AG09309 (cell line): Measurements from ENCODE around the gene SMIM28.

Experiments
- DNase-seq: peaks from one replicate; pipeline ENCODE4 v3.0.0-alpha.2; 2010; ENCODE audit warnings: low read depth
- H3K4me3 ChIP-seq: 2 replicates; pipeline ENCODE4 v1.5.1; 2011; ENCODE audit warnings: mild to moderate bottlenecking, low read depth, low read length, moderate library complexity; ENCODE audit not compliant: control insufficient read depth
- TF ChIP-seq, protein P1 (sequence below): IDR thresholded peaks from 2 replicates; pipeline ENCODE4 v1.5.1; 2011; ENCODE audit warnings: mild to moderate bottlenecking, low read depth, low read length, inconsistent platforms; ENCODE audit not compliant: insufficient read depth, control insufficient read depth; ENCODE audit errors: missing control alignments

The SMIM28 gene

DNA sequence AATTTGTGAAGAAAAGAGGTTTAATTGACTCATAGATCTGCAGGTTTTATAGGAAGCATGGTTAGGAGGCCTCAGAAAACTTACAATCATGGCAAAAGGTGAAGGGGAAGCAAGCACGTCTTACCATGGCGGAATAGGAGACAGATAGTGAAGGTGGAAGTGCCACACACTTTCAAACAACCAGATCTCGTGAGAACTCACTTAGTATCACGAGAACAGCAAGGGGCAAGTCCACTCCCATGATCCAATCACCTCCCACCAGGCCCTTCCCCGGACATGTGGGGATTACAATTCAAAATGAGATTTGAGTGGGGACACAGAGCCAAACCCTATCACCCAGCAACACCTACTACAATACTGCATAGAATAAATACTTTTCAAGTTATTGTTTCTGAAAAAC lies 19.0 kb downstream of the SMIM28 start:
- H3K4me3 ChIP-seq, result no peak overlapping the region
- TF ChIP-seq, protein P1, sequence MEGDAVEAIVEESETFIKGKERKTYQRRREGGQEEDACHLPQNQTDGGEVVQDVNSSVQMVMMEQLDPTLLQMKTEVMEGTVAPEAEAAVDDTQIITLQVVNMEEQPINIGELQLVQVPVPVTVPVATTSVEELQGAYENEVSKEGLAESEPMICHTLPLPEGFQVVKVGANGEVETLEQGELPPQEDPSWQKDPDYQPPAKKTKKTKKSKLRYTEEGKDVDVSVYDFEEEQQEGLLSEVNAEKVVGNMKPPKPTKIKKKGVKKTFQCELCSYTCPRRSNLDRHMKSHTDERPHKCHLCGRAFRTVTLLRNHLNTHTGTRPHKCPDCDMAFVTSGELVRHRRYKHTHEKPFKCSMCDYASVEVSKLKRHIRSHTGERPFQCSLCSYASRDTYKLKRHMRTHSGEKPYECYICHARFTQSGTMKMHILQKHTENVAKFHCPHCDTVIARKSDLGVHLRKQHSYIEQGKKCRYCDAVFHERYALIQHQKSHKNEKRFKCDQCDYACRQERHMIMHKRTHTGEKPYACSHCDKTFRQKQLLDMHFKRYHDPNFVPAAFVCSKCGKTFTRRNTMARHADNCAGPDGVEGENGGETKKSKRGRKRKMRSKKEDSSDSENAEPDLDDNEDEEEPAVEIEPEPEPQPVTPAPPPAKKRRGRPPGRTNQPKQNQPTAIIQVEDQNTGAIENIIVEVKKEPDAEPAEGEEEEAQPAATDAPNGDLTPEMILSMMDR, result no peak
- DNase-seq, result no peak

DNA sequence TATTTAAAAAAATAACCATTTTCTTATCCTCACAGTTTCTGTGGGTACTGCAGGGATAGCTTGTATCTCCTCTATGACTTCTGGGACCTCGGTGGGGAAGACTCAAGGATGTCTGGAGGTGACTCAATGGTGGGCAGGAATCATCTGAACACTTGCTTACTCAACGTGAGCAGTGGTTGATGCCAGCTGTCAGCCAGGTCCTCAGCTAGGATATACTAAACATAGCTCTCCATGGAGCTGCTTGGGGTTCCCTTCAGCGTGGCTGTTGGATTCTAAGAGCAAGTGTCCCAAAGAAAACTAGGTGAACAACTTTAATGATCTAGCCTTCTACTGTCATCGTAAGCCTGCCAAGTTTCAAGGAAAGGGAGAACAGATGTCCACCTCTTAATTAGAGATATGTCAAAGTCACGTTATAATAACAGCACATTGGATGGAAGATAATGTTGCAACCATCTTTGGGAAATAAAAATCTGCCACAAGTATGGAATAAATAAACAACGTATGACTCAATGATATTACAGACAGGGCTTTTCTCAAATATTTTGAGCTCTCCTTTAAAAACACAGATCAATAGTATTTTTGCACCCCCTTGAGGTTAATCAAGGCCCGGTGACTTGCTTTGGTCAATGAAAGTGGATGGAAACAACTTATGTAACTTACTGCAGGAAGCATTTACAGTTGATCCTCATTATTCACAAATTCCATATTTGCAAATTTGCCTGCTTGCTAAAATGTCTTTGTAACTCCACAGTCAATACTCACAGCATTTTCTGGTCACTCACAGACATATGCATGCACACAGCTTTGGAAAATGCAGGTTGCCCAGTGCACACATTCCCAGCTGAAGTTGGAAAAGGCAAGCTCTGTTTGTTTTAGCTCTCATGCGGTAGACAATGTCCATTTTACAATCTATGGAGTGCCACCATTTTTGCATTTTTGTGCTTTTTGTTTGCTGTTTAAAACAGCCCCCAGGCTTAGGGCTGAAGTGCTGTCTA lies 19.7 kb downstream of the SMIM28 start:
- H3K4me3 ChIP-seq, result no peak overlapping the region
- TF ChIP-seq, protein P1, result no peak
- DNase-seq, result peak; percentile 23

DNA sequence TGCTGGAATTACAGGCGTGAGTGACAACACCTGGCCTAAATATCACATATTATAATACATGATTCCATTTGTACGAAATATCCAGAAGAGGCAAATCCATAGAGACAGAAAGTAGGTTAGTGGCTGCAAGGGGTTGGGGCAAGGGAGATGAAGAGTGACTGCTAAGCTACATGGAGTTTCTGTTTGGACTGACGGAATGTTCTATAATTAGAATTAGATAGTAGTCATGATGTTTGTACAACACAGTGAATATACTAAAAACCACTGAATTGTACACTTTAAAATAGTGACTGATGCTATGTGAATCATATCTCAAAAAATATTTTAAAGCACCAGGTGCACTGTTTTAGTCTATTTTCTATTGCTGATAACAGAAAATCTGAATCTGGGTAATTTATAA lies 22.6 kb downstream of the SMIM28 start:
- no peak overlapping the region for H3K4me3 ChIP-seq
- TF ChIP-seq, protein P1, result no peak
- no peak for DNase-seq

DNA sequence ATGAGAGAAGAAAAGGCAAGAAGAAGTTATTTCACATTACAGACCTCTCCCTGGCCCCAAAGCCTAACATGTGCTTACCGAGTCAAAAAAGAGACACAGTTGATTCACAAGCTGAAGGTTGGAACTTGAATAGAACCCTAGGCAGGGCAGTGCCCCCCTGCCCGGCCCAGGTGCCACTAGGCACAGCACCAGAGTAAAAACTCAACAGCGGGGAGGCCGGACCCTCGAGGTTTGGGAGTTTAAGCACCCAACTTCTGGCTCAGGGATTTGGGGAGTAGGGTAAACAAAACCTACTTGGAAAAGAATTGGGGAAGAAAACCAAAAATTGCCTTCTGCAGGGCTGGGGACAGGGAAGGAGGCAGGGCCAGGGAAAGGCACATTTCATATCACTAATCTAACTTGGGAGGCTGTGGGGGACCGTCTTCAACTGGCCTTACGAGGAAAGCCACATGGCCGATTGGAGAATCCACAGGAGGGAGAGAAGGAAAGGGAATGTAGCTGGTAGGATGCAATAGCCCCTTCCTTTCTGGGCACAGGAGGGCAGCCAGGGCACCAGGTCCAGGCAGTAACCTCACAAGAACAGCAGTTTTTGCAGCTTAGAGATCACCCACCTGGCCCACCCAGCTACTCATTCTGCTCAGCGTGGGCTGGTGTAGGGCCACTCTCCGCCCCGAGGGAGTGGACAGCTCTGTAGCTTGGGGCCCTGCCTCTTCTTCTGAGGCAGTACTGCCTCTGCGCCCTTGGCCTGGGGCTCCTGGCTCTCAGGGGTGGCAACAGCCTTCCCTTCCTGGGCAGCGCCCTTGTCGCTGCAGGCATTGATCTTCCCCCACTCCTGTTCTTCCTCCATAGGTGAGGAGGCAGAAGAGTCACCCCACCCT lies 24.5 kb downstream of the SMIM28 start:
- no peak overlapping the region for H3K4me3 ChIP-seq
- DNase-seq, result no peak
- TF ChIP-seq, protein P1, result no peak

DNA sequence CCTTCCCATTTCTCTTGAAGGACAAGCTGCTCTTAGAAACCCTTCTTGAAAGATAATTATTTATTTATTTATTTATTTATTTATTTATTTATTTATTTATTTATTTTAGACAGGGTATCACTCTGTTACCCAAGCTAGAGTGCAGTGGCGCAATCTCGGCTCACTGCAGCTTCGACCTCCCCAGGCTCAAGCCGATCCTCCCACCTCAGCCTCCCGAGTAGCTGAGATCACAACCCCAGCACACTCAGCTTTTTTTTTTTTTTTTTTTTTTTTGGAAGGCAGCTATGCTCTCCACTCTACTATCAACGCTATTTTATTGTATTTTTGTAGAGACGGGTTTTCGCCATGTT lies 25.1 kb downstream of the SMIM28 start:
- H3K4me3 ChIP-seq, result peak overlapping the region; percentile 75; the same call in 1 of the 2 replicates
- TF ChIP-seq, protein P1, result no peak
- DNase-seq, result no peak

DNA sequence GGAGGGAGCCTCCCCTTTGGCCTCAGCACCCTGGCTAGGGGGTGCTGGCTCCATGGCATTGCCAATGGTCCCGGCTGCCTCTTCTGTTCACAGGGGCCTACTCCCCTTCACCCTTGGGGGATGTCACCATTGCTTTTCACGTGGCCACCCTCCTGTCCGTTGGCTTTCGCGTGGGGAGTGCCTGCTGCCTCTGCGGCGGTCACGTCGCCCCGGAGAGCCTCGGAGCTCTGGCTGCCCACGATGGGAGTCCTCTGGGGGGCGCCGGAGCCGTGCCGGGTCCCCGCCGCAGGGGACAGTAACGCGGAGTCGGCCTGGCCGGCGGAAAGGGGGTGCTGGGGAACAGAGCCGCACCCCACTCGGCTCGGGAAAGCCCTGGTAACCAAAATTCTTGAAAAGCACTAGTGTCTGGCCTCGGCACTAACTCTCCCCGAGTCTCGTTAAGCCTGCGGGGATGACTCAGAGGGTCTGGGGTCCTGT lies 25.7 kb downstream of the SMIM28 start:
- no peak for DNase-seq

More for the DNA sequence above, 25.7 kb downstream of the SMIM28 start:
- TF ChIP-seq, protein P1, result peak; percentile 36
- H3K4me3 ChIP-seq, result peak overlapping the region; percentile 75
